Left ventricle myocardium inferior (tissue), 1 donor: ENCODE data around the gene PCA3. TPM values are rescaled to one million over a fixed set of nuclear protein-coding genes. Genes with fewer than 3 reads are reported as not detected.

Experiments used
- DNase-seq: peaks from one replicate; pipeline ENCODE4 v3.0.0-alpha.2; 2020
- H3K27ac ChIP-seq: fragments of 200-600 bp; replicated peaks from 2 replicates; pipeline ENCODE4 v1.8.0; 2021
- H3K27me3 ChIP-seq: fragments of 200-600 bp; 2 replicates; pipeline ENCODE4 v1.8.0; 2021; ENCODE audit warnings: low read depth
- H3K36me3 ChIP-seq: fragments of 200-600 bp; 2 replicates; pipeline ENCODE4 v1.8.0; 2021
- H3K4me1 ChIP-seq: fragments of 200-600 bp; 2 replicates; pipeline ENCODE4 v1.8.0; 2021
- H3K4me3 ChIP-seq: fragments of 200-600 bp; 2 replicates; pipeline ENCODE4 v1.8.0; 2021; ENCODE audit warnings: mild to moderate bottlenecking, moderate library complexity
- H3K9me3 ChIP-seq: fragments of 200-600 bp; replicated peaks from 2 replicates; pipeline ENCODE4 v1.8.0; 2021
- CTCF ChIP-seq: fragments of 200-600 bp; IDR thresholded peaks from 2 replicates; pipeline ENCODE4 v1.8.0; 2021; ENCODE audit warnings: antibody characterized with exemption, mild to moderate bottlenecking, borderline replicate concordance
- intact Hi-C: fragments of 100-400 bp; cut with micrococcal nuclease; formaldehyde crosslinking; loops from one replicate; pipeline ENCODE4 v1.11.0; 2022
- long read RNA-seq: library from polyadenylated mRNA; unstranded; transcript quantifications from one replicate; pipeline ENCODE4 v2.0.0, GENCODE V29; 2021
- total RNA-seq: library from RNA; stranded (reverse); fragmentation: NEBNext Ultra II Directional; extraction: Animal tissue kit (Norgen Biotek cat#: 25700); gene quantifications from one replicate; pipeline ENCODE4 v1.2.1, GENCODE V29; 2021
- donor health status: DM: no; HTN: yes; CAD: no; lungs with severe emphysema.

PCA3 gene
- not detected for total RNA-seq
- long read RNA-seq = 0 reads

GRCh38 chr9:76764138-76764537 lies at the start of gene PCA3:
TSS of gene PCA3 (plus strand) at chr9:76764438.
- Histone ChIP-seq H3K36me3 (no peaks in the 10 kb centered on the region), H3K27ac (no peak within 1 kb of the TSS), H3K9me3 (no peaks in the 10 kb centered on the region), H3K4me3 (no peak within 1 kb of the TSS), H3K27me3 (peaks cover 20% of the 10 kb centered on the region), H3K4me1 (no peaks in the 10 kb centered on the region)
- intact Hi-C loops = no loop called here
- DNase-seq = no peak
- TF ChIP-seq CTCF = no peak

- Histone ChIP-seq H3K36me3 (no peaks in the 10 kb centered on the region), H3K9me3 (no peaks in the 10 kb centered on the region), H3K27ac (no peak overlapping the region), H3K27me3 (peaks cover 21% of the 10 kb centered on the region), H3K4me1 (peaks cover 6% of the 10 kb centered on the region), H3K4me3 (no peak overlapping the region)
- no peak for DNase-seq
- intact Hi-C loops = no loop called here
- TF ChIP-seq CTCF = no peak
These were observed 48.1 kb upstream of the PCA3 start for GRCh38 chr9:76716085-76716672.

- intact Hi-C loops = no loop called here
- Histone ChIP-seq H3K9me3 (no peaks in the 10 kb centered on the region), H3K27me3 (peaks cover 26% of the 10 kb centered on the region), H3K27ac (no peak overlapping the region), H3K4me1 (peaks cover 6% of the 10 kb centered on the region), H3K36me3 (no peaks in the 10 kb centered on the region), H3K4me3 (no peak overlapping the region)
- TF ChIP-seq CTCF = no peak
- no peak for DNase-seq
These were observed 47.1 kb upstream of the PCA3 start for GRCh38 chr9:76717176-76717575.

- Histone ChIP-seq H3K27me3 (peaks cover 30% of the 10 kb centered on the region), H3K27ac (no peak overlapping the region), H3K9me3 (no peaks in the 10 kb centered on the region), H3K4me3 (no peak overlapping the region), H3K4me1 (peaks cover 6% of the 10 kb centered on the region), H3K36me3 (no peaks in the 10 kb centered on the region)
- TF ChIP-seq CTCF = no peak
- no peak for DNase-seq
- intact Hi-C loops = no loop called here
These were observed 46.6 kb upstream of the PCA3 start for GRCh38 chr9:76717613-76718012.

GRCh38 chr9:76718166-76718565 lies 46.1 kb upstream of the PCA3 start:
- no peaks in the 10 kb centered on the region for H3K9me3 ChIP-seq
- no peak overlapping the region for H3K27ac ChIP-seq
- intact Hi-C loops = no loop called here
- H3K4me3 ChIP-seq = no peak overlapping the region
- no peaks in the 10 kb centered on the region for H3K36me3 ChIP-seq
- no peak for TF ChIP-seq CTCF
- peaks cover 6% of the 10 kb centered on the region for H3K4me1 ChIP-seq
- no peak for DNase-seq
- peaks cover 36% of the 10 kb centered on the region for H3K27me3 ChIP-seq
